GM20431 (cell line): Measurements from ENCODE around the gene NEU3.
"Not testable (repeated sequence)": the region's sequence is repeated elsewhere in the genome, so short reads cannot be mapped to it uniquely, and the experiment has no call there.

Experiments
- in situ Hi-C: fragments of 300-500 bp; cut with MseI, MboI; formaldehyde crosslinking; loops from one replicate; pipeline ENCODE4 v1.15.0; 2020; ENCODE audit warnings: low sequenced_read_pairs; ENCODE audit not compliant: unreplicated experiment

Gene NEU3

GRCh38 chr11:74988541-74989259 lies at the start of gene NEU3:
Gene NEU3 (plus strand): TSS chr11:74988933. CDS start chr11:74989061, 128 bp downstream.
- in situ Hi-C loops = no loop called here

- in situ Hi-C loops = no loop called here
Measured at GRCh38 chr11:74941492-74941891, 47.2 kb upstream of the NEU3 start.

GRCh38 chr11:74942073-74942759 lies 46.5 kb upstream of the NEU3 start:
- in situ Hi-C loops = no loop called here

GRCh38 chr11:74948546-74948897 lies 40.2 kb upstream of the NEU3 start:
- in situ Hi-C loops = no loop called here

GRCh38 chr11:74948898-74949752 lies 39.6 kb upstream of the NEU3 start, which contains the start of the genes SPCS2 and XRRA1:
Gene SPCS2 (plus strand): TSS chr11:74949266. CDS start chr11:74949286, 20 bp downstream.
Gene XRRA1 (minus strand): TSS chr11:74949091. CDS start chr11:74940878, 8,213 bp downstream.
- in situ Hi-C loops = no loop called here

- in situ Hi-C loops = no loop called here
Measured at GRCh38 chr11:74949753-74950137, 39.0 kb upstream of the NEU3 start.

GRCh38 chr11:74950374-74950969 lies 38.3 kb upstream of the NEU3 start:
- in situ Hi-C loops = no loop called here

GRCh38 chr11:74951226-74951625 lies 37.5 kb upstream of the NEU3 start:
- in situ Hi-C loops = no loop called here

GRCh38 chr11:74952752-74953151 lies 36.0 kb upstream of the NEU3 start:
- in situ Hi-C loops = no loop called here

GRCh38 chr11:74953451-74953850 lies 35.3 kb upstream of the NEU3 start:
- in situ Hi-C loops = no loop called here

GRCh38 chr11:74954199-74954598 lies 34.5 kb upstream of the NEU3 start:
- in situ Hi-C loops = no loop called here

- in situ Hi-C loops = no loop called here
Measured at GRCh38 chr11:74956397-74957015, 32.2 kb upstream of the NEU3 start.

GRCh38 chr11:74957937-74958629 lies 30.6 kb upstream of the NEU3 start:
- in situ Hi-C loops = no loop called here

GRCh38 chr11:74960128-74960527 lies 28.6 kb upstream of the NEU3 start:
- in situ Hi-C loops = not testable (repeated sequence)

- in situ Hi-C loops = no loop called here
Measured at GRCh38 chr11:74966651-74967050, 22.1 kb upstream of the NEU3 start.

GRCh38 chr11:74970852-74971395 lies 17.8 kb upstream of the NEU3 start:
- in situ Hi-C loops = no loop called here

GRCh38 chr11:74971424-74971823 lies 17.3 kb upstream of the NEU3 start:
- in situ Hi-C loops = no loop called here

GRCh38 chr11:74978041-74978440 lies 10.7 kb upstream of the NEU3 start:
- in situ Hi-C loops = no loop called here

GRCh38 chr11:74980634-74981033 lies 8.1 kb upstream of the NEU3 start:
- in situ Hi-C loops = no loop called here
